ENCODE results near the gene TTC28.

The TTC28 gene

DNA sequence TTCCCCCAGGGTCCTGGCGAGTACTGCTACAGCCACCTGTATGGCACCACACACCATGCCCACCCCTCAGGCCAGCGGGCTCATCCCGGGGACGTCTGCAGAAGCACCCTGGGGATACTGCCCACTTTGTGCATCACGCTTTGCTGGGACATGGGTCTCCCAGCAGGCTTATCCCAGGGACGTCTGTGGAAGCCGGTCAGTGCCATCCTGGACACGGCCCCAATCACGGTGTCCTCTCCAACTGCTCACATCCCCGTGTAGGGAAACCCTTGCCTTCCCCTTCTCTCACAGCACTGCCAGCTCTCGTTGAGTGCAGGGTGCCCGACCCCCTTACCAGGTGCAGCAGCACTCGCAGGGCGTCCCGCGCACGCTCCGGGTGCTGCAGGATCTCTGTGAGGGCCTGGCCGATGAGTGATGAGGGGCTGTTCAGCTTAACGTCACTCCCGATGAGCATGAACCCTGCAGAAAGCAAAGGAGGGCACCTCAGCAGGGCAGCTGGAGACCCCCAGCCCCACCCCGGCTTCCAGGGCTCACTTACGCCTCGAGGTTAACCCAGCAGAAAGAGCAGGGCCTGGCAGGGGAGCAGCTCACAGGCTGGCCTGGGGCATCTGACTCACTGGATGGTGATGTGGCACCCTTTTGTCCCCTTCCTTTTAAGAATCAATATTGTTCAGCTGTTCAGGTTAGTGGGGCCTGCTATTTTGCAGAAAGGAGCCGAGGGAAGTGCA, 683.7 kb downstream of the TTC28 start:
- DNase-seq = no peak

DNA sequence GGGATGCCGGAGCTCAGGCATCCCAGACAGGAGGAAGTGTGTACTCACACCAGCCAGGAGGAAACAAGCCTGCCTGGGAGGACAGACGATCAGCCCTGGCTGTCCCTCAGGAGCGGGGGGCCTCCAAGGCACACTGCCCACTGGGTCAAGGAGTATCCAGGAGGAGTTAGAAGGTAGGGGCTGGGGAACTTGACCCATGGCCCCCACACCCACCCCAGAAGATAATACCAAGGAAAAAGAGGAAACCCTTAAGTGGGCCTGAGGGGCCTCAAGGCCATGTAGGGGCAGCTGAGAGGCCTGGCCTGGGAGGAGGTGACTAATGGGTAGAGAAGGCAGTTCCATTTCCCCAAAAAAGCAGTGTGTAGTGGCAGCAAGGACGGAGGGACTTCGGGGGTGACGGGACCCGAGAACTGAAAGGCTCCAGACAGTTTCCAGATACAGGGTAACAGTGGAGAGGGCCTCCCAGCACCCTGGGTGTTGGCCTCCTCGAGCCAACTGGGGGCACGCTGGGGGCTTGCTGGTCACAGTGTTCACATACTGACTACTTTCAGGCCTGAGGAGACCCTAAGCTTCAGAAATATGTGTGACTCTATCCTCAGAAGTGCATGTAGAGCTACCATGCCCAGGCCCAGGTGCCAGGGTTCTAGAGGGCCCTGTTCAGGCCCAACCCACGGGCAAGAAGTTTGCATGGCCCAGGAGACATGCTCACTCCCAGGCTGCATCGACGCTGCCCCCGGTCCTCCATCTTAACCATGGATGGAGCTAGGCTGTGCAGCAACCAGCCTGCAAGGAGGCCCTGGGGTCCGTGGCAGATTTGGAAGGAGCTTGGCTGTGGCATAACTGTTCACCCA, 684.9 kb downstream of the TTC28 start:
- DNase-seq = no peak

DNA sequence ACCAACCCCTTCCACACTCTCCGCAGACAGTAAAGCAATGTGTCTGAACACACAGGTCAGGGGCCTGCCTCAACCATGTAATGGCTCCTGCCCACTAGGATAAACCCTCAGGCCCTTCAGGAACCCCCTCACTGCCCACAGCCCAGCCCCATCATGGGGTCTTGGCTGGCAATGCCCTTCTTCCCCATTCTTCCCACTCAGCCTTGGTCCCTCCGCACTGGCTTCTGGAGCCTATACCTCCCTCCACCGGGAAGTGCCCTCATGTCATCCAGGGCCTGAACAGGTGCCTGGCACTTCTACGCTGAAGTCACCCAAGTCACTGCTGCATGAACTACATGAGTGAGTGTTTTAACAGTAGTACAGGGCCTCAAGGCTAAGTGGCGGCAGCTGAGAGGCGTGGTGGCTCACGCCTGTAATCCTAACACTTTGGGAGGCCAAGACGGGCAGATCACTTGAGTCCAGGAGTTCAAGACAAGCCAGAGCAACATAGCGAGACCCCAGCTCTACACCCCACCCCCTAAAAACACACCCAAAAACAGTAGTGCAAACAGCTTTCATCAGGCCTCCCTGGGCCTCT, 685.8 kb downstream of the TTC28 start:
- DNase-seq = no peak

DNA sequence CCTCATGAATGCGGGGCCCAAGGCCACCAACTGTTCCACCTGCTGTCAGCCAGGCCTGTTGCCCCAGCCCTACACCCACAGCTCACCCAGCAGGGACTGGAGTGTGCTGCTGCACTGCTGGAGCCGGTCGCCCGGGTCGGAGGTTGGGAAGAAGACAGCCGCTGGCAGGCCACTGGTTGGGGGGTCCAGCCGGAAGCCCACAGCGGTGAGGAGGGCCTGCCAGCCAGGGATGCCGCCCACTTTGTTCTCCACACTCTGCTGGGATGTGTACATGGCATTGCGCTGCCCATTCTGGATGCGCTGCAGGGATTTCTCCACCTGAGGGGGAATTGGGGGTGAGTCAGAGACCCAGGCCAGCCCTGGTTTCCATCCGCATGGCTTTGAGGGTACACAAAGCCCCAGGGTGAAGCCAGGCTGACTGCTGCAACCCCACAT, 686.4 kb downstream of the TTC28 start:
- DNase-seq = no peak

DNA sequence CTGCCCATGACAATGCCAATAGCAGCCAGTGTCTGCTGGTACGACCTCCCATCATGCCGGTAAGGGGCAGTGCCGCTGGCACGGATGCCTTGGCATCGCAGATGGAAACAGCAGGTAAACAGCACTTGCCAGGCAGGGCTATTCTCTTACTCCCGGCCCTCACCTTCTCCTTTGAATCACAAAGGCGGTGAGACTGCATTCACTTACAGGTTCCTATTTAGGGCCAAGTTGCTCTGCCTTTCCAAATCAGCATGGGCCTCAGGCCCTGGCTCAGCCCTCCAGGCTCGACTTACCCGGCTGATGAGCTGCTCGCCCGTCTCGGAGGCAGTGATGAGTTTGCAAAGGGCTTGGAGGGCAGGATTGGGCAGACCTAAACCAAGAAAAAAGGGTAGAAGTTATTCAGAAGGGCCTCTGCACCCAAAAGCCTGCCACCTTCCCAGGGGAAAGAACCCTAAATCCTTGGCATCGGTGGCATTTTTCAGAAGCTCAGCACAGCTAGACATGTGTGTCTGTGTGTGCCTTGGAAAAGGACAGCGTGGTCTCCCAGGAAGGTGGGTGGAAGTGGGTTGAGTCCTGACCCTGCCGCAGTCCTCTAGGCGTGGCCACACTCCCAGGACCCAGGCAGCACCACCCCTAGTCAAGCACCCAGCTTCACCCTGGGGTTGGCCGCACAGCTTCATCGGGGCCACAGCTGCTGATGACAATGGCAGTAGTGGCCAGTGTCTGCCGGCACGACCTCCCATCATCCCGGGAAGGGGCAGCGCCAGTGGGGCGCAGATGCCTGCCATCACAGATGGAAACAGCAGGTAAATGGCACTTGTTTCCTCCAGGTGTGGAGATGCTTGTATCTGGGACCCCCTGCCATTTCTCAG, 687.1 kb downstream of the TTC28 start:
- DNase-seq = no peak

DNA sequence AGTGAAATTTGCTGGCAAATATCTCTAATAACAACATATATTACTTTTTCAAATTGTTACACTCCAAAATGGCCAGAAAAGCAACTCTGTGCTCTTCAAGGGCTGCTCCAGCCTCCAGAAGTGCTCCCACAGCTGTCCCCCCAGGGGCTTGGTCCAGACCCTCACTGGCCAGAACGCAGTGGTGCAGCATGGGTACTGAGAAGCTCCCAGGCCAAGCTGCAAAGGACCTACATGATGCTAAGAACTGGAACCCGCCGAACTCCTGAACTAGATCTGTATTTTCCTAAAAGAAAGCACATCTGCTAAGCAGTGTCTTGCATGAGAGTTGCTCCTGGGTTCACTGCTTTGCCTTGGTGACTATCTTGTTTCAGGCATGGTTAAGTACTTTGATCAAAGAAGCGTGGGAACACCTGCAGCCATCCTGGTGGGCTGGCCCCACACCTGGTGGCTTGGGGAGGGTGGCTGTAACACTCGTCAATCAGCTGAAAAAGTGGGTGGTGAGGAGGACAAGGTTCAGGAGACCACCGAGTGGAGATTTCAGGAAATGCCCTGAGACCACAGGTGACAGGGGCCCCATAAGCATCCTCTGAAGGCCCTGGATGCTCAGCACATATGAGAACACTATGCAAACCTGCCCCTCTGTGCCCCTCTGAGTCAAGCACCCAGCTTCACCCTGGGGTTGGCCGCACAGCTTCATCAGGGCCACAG, 687.9 kb downstream of the TTC28 start:
- DNase-seq = no peak

DNA sequence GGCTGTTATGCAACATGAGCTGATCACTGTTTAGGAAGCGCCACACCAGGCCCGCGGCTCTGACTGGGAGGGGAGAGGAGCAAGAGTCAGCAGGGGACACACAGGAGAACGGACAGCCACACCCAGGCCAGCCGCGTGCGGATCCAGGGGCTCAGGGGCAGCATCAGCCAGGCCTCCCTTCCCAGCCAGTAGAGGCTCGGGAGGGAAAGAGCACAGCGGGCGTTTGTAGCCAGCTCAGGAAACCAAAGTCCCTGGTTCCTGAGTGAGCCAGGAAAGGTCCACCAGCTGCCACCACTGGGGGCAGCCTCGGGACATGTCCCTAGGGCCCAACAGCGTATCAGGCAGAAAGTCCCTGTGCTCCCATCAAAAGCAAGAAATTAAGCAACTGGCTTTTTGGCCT, 688.8 kb downstream of the TTC28 start:
- DNase-seq = no peak

DNA sequence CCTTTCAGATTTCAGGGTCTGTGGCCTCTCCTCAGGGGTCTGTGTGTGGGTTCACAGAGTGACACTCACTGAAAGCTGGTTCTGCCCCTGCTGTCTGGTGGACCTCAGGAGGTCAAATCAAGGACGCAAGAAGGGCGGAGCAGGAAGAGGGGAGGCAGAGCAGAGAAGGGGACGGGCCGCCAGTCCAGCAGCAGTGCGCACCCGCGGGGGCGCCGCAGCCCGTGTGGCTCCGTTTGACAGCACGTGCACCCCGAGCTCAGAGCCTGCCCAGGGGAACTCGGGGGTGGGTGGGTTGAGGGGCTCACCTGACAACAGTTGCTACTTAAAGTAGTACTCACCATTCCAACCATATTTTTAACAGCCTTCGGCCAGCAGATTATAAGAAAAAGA, 689.2 kb downstream of the TTC28 start:
- DNase-seq = no peak

DNA sequence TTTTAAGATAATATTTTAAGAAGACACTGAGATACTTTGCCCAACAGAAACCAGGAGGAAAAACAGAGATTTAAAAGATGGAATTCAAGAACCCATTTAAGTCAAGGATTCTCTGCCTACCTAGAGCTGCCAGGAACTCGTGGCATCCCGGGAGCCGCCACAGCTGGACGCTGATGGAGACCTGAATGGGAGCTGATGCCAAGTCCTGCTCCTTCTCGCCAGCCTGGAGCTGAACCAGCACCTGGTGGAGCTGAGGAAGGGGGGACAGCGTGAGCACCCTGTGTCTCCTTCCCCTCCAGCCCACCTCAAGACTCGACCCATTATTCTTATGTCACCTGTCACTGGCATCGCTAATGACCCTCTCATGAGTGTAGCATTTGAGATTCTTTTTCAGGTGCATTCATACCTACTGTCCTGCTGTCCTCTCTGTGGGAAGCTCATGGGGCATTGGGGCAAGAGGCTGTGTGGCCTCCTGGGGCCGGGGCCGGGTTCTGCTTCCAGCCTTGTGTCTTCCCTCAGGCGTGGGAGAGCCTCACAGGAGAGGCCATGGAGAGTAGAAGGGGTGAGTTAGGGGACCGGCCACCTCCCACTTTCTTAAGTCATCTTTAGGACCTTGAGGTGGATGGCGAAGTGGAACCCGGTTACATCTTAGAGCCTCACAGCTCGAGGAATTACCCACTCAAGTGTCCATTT, 689.7 kb downstream of the TTC28 start:
- DNase-seq = no peak

DNA sequence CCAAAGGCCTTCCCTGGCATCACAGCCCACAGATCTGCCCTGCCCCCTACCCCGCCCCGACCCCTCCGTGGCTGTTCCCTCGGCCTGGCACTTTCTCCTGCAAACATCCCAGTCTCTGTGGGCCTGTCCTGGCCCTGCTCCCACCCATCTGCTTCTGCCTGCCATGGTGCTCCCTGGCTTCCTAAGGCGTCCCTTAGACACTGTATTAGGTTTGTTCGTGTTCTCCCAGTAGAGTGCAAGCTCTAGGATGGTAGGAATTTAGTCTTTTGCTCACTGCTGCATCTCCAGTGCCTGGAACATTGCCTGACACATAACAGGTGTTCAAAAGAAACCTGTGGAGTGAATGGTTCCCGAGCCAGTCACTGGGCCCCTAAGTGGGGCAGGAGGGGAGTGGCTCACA, 690.9 kb downstream of the TTC28 start:
- no peak for DNase-seq

DNA sequence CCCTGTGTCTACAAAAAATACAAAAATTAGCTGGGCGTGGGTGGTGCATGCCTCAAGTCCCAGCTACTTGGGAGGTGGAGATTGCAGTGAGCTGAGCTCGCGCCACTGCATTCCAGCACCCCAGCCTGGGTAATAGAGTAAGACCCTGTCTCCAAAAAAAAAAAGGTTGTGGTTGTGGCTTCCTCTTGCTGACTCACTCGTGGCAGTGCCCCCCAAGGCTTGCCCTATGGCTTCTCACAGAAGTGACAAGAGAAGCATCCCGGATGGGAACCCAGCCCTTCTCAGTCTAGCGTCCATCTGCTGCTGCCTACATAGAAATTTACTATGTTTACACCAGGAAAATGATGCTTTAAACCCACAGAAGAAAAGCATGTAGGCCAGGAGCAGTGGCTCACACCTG, 692.1 kb downstream of the TTC28 start:
- DNase-seq = no peak

DNA sequence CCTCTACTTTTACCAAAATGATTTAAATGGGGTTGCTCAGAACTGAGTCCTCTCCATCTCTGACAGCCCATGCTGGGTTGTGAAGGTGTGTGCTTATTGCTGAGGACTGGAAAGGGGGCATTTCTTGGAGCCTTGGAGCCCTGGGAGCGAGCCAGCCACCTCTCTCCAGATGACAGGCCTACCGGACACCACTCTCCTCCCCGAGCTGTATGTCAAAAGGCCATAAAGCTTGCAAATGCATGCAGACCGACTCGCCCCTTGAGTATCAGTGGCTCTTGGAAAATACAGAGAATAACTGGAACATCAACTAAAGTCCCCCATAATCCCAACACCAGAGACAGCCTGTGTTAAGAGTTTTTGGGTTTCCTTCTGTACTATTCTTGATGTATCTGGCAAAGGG, 692.7 kb downstream of the TTC28 start:
- DNase-seq = no peak

DNA sequence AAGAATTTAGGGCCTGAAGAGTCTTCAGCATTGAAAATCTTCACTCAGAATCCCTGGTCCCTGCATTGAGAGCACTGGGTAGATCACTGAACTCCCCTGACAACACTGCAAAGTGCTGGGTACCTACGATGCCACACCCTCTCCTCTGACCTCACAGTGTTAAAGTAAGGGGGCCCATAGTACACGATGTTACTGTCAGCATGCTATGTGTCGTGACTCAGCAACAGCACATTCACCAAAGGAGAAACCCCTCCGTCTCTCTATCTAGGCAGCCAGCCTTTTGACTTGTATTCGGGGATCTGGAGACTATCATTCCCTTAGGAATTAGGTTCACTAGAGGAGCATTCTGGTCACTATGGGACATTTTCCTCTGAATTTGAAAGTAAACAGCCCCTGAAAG, 693.2 kb downstream of the TTC28 start:
- DNase-seq = no peak

DNA sequence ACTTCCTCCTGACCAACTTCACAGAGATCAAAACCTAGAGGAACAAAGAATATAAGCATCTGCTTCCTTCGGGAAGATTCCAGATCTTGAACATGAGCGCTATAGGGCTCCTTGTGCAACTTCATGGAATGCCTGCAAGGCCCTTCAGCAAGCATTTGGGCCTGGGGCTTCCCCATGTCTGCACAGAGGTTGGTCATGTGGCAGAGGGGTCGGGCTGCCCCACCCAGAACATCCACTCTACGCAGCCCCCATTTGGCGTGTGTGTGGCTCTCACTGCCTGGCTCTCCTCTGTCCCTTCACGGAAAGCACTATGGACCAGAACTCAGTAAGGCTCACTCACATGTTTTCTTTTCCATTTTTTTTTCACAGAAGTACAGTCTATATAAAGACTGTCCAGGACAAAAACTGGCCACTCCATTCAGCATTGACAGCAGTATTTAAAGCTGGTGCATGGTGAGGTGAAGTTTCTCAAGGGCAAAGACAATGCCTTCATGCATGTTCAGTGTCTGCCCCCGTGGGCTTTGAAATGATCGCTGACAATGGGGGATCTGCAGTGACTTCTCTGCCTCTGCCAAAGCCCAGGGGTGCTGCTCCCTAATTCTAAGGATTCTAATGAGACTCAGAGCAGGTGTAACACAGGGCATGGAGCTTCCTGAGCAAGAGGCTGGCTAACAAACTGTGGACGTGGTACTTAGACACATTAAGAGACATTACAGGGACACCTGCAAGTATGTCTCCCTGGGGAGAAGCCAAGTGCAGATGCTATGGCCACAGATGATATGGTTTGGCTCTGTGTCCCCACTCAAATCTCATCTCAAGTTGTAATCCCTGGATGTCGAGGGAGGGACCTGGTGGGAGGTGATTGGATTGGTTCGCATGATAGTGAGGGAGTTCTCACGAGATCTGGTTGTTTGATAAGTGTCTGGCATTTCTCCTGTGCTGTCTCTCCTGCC, 694.0 kb downstream of the TTC28 start:
- no peak for DNase-seq

DNA sequence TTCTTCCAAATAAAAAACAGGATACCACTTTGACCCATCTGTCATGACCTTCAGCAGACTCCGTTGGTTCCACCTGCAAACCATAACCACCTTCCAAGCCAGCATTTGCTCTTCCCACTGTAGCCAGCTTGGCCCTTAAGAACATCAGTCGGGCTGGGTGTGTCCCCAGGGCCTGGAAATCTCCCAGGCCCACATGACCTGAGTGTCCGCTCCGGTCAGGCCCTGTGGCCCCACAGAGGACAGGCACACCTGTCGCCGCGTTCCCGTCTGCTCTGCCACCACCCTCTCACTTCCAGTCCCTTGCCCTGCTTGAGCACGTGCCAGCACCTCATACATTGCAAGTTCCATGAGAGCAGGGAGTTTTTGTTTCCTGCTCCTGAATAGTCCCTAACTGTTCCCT, 694.9 kb downstream of the TTC28 start:
- no peak for DNase-seq

DNA sequence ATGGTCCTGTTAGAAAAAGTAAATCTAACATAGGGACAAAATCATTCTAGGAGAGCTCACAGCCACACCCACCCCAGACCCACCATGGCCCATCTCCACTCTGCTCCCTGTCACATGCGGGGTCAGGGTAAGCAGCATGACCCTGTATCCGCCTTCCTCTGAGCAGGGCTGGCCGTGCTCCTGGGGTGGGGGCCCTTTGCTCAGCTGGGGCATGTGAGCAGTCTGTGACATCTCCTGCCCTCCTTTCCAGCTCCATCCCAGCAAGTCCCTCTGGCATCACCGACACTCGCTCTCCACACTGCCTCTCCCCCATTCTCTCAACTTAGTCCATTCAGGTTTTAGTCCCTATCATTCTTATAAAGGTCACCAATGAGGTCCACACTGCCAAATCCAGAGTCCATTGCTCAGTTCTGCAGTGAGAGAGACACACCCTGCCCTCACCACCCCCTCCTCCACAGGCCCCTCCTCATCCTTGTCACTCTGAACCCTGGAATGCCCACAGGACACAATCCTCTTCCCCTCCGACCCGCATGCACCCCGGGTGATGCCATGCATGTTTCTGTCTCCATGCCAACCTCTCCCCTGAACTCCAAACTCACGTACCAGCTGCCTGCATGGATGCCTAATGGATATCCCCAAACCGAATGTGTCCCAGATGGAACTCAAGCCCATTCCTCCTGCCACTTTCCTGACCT, 695.5 kb downstream of the TTC28 start:
- DNase-seq = no peak

DNA sequence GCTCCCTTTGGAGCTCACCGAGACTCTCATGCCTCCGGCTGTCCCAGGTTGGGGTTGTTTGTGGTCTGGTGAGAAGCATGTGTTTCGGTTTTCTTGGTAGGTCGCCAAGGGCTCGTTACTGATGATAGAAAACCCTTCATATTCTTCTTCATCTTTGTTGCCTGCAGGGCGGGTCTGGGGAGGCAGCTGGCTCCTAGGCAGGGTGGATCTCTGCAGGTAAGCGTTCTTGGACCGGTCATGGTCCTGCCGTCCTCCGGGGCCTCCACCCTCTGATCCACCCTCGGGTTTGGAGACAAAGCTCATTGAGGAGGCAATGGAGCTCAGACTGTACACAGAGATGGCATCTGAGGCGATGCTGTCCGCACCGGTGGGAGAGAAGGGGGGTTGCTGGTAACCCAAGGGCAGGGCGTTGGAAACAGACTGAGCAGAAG, 696.3 kb downstream of the TTC28 start:
- no peak for DNase-seq

DNA sequence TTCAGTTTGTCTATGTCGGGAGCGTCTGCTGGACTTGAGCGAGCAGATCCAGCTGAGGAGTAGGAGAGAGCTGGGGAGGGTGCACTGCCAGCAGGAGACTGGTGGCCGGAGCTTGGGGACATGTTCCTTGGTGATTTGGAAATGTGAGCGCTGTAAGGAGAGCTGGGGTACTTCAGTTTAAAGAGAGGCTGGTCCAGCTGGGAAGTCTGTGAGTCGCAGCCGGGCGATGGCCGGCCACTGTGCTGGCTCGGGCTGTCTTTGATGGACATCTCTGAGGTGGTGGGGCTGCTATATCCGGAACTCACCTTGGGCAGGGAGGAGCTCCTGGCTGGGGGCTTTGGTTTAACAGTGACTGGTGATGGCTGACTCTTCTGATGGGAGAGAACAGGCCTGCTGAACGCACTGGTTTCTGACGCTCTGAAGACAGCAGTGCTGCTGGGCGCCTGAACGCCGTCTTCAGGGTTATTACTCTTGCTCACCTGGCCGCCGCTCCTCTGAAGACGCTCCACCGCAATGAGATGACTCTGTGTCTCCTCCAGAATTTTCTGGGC, 696.9 kb downstream of the TTC28 start:
- no peak for DNase-seq

DNA sequence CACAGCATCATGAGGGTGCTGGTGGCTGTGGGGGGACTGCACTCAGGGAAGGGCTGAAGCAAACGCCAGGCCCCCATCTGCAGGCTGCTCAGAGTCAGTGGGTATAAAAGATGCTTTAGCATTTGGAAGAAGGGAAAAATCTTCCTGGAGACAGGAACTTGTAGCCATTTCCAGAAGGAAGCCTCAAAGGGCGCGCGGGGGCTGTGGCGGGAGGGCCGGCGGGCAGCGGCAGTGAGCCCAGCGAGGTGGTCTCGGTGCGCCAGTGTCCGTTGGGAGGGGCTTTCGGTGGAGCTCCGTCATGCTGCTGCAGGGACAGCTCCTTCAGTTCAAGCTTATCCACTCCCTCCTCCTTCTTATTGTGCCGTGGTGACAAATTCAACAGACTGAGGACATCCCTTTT, 697.5 kb downstream of the TTC28 start:
- no peak for DNase-seq

Measured in CD4-positive, alpha-beta T cell treated with Interleukin-4 for 4 hours (primary cell).